ENCODE data around the gene NANP. TPM values are rescaled to one million over a fixed set of nuclear protein-coding genes. Genes with fewer than 3 reads are reported as not detected.

NANP gene
- total and polyA plus RNA-seq, 2 of the 13 experiments (the other 11 are each of a cell fraction or from before 2014, with no cell fraction given) = 8.9 to 21.5 TPM

GRCh38 chr20:25624500-25624939 is 706 bp upstream of the NANP start:
- no peak for DNase-seq (ENCODE audit: low spot score)
- POLR2A ChIA-PET = interaction anchor here (0.9 to 1.0 kb wide), 2 partner anchors 18 to 126 kb away, joined by 3 to 4 read pairs; no protein-coding TSS in a partner anchor
- H2AFZ ChIP-seq (ENCODE audit: low read length) = peak overlapping the region; percentile 35
- H4K20me1 ChIP-seq (ENCODE audit: insufficient read depth, low read length) = 0 out of 2 replicates have a peak, but pooled peaks cover 3% of the 10 kb centered on the region
- peak overlapping the region; percentile 72 to 87 (median 80) for H3K4me3 ChIP-seq (replicated peaks in 1 of 3; ENCODE audit: insufficient read depth in 1 of 3, low read depth in 2 of 3, low read length in 3 of 3)
- peak overlapping the region; percentile 94 for H3K9ac ChIP-seq (ENCODE audit: insufficient read depth, low read depth, low read length)
- H3K36me3 ChIP-seq (replicated peaks in 1 of 2; ENCODE audit: control insufficient read depth in 1 of 2, insufficient read depth in 2 of 2, low read length in 2 of 2) = peaks cover 0 to 5% of the 10 kb centered on the region in 2 experiments; a peak in 4 of 5 replicates
- H3K79me2 ChIP-seq (ENCODE audit: insufficient read depth, low read length) = peaks cover 51% of the 10 kb centered on the region
- intact Hi-C loops (cut with micrococcal nuclease; ENCODE audit: unreplicated experiment) = loop anchor here (1.0 kb wide), 1 partner anchor 72 kb away; the partner anchor contains the start of gene ZNF337
- H3K27ac ChIP-seq (ENCODE audit: extremely low read length, insufficient read depth, low read length) = peak overlapping the region; percentile 96
- no peaks in the 10 kb centered on the region for H3K9me3 ChIP-seq (ENCODE audit: low read length)
- CTCF ChIA-PET (ENCODE audit: low intra/inter-chr PET ratio, low total read pairs) = no interaction called here
- in situ Hi-C loops (cut with HindIII; ENCODE audit: extremely low pct_ligation_motif_present, low pct_unique_long_range_greater_than_20kb) = loop anchor here (5.0 kb wide), 1 partner anchor 37 kb away; the partner anchor contains the start of gene NINL
- 5% methylated on average over 14 of the region's 17 CpGs for WGBS (ENCODE audit: low lambda C conversion rate)
- BruUV-seq (replicated peaks) = TSS peak; percentile 62
- H3K4me1 ChIP-seq (ENCODE audit: insufficient read depth, low read length) = peaks cover 49% of the 10 kb centered on the region
- FAIRE-seq = no peak
- peak overlapping the region; percentile 100 for H3K4me2 ChIP-seq (ENCODE audit: low read depth, low read length)
- no peaks in the 10 kb centered on the region; a peak in 1 of 5 replicates for H3K27me3 ChIP-seq (ENCODE audit: control insufficient read depth in 1 of 2, insufficient read depth in 2 of 2, low read length in 2 of 2)
- ATAC-seq = no peak
- TF ChIP-seq, protein P1, sequence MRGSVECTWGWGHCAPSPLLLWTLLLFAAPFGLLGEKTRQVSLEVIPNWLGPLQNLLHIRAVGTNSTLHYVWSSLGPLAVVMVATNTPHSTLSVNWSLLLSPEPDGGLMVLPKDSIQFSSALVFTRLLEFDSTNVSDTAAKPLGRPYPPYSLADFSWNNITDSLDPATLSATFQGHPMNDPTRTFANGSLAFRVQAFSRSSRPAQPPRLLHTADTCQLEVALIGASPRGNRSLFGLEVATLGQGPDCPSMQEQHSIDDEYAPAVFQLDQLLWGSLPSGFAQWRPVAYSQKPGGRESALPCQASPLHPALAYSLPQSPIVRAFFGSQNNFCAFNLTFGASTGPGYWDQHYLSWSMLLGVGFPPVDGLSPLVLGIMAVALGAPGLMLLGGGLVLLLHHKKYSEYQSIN (CRISPR knock-in tag; IDR thresholded peaks at IDR 0.05; ENCODE audit: borderline replicate concordance) = no peak
- TF ChIP-seq E2F2 (CRISPR knock-in tag; IDR thresholded peaks at IDR 0.05; ENCODE audit: borderline replicate concordance) (no peak), ZSCAN31 (CRISPR knock-in tag; IDR thresholded peaks at IDR 0.05; ENCODE audit: low read depth) (no peak), SNAPC2 (CRISPR knock-in tag; IDR thresholded peaks at IDR 0.05) (no peak), SIX1 (CRISPR knock-in tag; IDR thresholded peaks at IDR 0.05; ENCODE audit: borderline replicate concordance) (no peak), SMAD9 (CRISPR knock-in tag; IDR thresholded peaks at IDR 0.05) (peak; percentile 7; the same call in 1 of the 2 replicates), TBL1XR1 (IDR thresholded peaks at IDR 0.05; ENCODE audit: borderline replicate concordance, low read length, partially characterized antibody) (no peak), HOXA7 (CRISPR knock-in tag; IDR thresholded peaks at IDR 0.05) (no peak), SKIL (CRISPR knock-in tag; IDR thresholded peaks at IDR 0.05; ENCODE audit: borderline replicate concordance) (no peak), ZNF569 (CRISPR knock-in tag; IDR thresholded peaks at IDR 0.05; ENCODE audit: borderline replicate concordance) (no peak), ZNF510 (CRISPR knock-in tag; IDR thresholded peaks at IDR 0.05; ENCODE audit: low read depth) (no peak; the same call in none of the 2 replicates)
- TF ChIP-seq, protein P2, sequence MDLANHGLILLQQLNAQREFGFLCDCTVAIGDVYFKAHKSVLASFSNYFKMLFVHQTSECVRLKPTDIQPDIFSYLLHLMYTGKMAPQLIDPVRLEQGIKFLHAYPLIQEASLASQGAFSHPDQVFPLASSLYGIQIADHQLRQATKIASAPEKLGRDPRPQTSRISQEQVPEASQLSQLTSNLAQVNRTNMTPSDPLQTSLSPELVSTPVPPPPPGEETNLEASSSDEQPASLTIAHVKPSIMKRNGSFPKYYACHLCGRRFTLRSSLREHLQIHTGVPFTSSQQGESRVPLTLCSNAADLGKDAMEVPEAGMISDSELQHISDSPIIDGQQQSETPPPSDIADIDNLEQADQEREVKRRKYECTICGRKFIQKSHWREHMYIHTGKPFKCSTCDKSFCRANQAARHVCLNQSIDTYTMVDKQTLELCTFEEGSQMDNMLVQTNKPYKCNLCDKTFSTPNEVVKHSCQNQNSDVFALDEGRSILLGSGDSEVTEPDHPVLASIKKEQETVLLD (CRISPR knock-in tag; IDR thresholded peaks at IDR 0.05; ENCODE audit: low read depth) = no peak
- TF ChIP-seq, protein P3, sequence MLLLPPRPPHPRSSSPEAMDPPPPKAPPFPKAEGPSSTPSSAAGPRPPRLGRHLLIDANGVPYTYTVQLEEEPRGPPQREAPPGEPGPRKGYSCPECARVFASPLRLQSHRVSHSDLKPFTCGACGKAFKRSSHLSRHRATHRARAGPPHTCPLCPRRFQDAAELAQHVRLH (CRISPR knock-in tag; IDR thresholded peaks at IDR 0.05; ENCODE audit: borderline replicate concordance, low read depth) = no peak; the same call in 1 of the 2 replicates

Data from HepG2 (cell line).